NCI-H146 (cell line): ENCODE data around the gene DLGAP4.
"Not testable (repeated sequence)": the region's sequence is repeated elsewhere in the genome, so short reads cannot be mapped to it uniquely, and the experiment has no call there.

Source experiments
- DNase-seq: peaks from one replicate; lab custom pipeline; 2025; lab: John Stamatoyannopoulos, UW

DLGAP4 gene

DNA sequence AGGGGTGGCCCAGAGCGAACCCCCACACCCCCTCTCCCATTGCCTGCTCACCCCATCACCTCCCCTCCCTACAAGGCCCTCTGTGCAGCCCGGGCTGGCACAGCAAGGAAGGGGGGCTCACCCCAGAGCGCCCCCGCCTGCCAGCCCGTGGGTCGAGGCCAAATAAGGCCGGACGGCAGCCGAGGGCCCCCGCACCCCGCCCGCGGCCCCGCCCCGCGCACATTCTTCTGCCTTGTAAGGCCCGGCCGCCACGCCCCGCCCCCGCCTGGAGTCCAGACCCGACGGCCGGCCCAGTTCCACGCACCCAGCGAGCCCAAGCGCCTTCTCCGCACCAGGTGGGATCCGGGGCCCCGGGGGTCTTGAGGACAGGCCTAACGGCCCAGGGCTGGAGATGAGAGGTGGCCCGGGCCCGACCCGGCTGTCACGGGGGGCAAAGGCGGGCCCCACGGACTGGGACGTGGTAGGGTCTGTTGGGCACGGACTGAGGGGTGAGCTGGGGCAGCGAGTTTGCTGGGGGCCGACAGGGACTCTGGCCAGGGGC is 235.2 kb downstream of the DLGAP4 start, which contains the start of gene MYL9:
Gene MYL9, plus strand, starts transcription at position 293 of the 541 bp plus-strand sequence. CDS start 3,366 bp downstream, outside the sequence.
- peak; percentile 30 for DNase-seq

- DNase-seq, result peak; percentile 13
Measured at GRCh38 chr20:36541768-36542488, 235.8 kb downstream of the DLGAP4 start.

DNA sequence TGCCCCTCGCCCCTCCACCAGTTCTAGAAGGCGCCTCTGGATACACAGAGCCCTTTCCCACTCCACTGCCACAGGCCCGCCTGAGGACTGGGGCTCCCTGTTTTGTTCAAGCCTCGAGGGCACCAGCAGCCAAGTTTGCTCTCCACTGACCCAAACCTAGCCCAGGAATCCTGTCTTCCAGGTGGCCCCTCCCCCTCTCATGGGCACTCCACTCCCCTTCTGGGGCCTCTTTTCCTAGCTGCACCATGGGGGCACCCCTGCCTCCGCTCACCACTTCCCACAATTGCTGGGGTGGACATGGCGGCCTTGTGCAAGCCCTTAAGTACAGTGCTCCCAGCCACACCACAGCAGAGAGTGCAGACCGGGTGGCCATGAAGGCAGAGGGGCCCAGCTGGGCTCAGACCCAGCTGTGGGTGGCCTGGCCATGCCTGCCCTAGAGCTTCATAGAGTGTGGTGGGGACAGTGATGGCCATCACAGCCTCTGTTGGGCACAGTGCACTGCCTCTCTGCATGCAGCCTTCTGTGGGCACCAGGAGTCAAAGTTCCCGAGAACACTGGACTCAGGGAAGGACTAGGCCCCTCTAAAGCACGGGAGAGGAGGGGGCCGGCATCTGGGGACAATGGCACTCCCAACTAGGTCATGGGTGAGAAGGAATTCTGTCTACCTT is 236.5 kb downstream of the DLGAP4 start:
- DNase-seq, result no peak

- no peak for DNase-seq
Measured at GRCh38 chr20:36543184-36544133, 237.3 kb downstream of the DLGAP4 start.

GRCh38 chr20:36544134-36545018 is 238.2 kb downstream of the DLGAP4 start:
- DNase-seq, result no peak

DNA sequence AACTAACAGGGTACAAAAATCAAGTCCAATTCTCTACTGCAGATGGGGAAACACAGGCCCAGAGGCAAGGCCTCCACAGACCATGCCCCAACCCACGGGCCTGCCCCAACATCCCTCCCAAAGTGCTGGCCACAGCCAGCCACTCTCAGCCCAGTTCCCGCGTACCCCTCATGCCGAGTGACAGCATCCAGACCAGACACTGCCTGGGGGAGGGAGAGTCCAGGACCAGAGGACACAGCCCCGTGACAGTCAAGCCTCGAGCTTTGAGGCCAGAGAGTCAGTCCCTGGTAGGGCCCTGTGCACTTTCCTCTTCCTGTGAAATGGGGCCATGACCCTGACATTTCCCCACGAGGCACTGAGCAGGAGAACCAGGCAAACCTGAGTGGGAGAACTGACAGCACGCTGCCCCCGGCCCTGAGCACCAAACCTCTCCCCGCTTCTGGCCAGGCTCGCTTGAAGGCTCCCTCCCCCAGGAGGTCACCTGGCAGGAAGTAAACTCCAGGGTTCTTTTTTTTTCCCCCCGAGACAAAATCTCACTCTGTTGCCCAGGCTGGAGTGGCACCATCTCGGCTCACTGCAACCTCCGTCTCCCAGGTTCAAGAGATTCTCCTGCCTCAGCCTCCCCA is 240.1 kb downstream of the DLGAP4 start:
- no peak for DNase-seq

- DNase-seq, result no peak
Measured at GRCh38 chr20:36547186-36548005, 241.3 kb downstream of the DLGAP4 start.

GRCh38 chr20:36548006-36548315 is 241.8 kb downstream of the DLGAP4 start:
- DNase-seq, result no peak

DNA sequence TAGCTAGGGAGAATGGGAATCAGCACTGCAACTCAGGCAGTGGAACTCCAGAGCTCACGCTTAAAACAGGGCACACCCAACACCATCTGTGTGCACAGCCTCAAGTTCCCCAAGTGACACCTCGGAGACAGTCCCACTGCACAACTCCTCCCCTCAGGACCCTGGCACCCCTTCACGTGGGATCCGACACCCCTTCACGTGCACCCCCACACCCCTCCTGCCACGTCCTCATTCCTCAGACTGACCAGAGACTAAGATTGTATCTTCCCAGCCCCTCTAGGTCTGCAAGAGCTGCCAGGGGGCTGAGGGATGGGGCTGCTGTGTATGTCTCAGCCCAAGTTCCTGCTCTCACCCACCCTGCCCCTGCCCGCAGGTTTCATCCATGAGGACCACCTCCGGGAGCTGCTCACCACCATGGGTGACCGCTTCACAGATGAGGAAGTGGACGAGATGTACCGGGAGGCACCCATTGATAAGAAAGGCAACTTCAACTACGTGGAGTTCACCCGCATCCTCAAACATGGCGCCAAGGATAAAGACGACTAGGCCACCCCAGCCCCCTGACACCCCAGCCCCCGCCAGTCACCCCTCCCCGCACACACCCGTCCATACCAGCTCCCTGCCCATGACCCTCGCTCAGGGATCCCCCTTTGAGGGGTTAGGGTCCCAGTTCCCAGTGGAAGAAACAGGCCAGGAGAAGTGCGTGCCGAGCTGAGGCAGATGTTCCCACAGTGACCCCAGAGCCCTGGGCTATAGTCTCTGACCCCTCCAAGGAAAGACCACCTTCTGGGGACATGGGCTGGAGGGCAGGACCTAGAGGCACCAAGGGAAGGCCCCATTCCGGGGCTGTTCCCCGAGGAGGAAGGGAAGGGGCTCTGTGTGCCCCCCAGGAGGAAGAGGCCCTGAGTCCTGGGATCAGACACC is 242.8 kb downstream of the DLGAP4 start:
- no peak for DNase-seq

- DNase-seq, result no peak
Measured at GRCh38 chr20:36549628-36549941, 243.4 kb downstream of the DLGAP4 start.

DNA sequence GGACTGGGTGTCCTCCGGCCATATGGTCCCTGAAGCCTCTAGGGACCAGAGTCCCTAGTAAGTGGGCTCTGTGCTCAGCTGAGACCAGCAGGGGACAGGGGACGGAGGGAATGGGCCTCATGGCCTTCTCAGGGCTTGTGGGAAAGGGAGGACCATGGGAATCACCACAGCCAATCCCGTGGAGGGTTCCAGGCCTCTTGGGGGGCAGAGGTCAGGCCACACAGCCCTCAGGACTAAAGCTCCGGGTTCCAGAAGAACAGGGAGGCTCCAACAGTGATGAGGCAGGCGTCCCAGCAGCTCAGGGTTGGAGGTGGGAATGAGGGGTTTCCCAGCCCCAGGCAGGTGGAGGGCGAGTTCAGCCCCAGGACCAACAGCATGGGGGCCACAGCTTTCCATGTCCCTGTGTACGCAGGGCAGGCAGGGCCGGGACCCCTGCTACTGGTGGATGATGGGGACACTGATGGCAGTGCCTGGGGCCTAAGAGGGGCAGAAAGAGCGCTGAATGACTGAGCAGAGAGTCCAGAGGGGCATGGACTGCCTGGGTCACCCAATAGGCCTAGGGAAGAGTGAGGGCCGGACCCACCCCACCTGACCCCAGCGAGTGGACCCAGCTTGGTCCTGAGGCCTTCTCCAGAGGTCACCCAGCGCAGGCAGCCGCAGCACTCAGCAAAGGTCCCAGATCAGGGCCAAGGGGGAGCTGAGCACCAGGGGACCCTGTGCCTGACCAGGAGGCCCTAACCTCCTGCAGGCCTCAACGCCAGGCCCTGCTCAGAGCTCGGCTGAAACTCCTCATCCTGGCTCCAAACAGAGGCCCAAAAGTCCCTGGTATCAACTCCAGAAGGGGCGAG is 244.0 kb downstream of the DLGAP4 start:
- DNase-seq, result no peak

- DNase-seq, result no peak
Measured at GRCh38 chr20:36550790-36551299, 244.7 kb downstream of the DLGAP4 start.

- no peak for DNase-seq
Measured at GRCh38 chr20:36555248-36555647, 249.1 kb downstream of the DLGAP4 start.

DNA sequence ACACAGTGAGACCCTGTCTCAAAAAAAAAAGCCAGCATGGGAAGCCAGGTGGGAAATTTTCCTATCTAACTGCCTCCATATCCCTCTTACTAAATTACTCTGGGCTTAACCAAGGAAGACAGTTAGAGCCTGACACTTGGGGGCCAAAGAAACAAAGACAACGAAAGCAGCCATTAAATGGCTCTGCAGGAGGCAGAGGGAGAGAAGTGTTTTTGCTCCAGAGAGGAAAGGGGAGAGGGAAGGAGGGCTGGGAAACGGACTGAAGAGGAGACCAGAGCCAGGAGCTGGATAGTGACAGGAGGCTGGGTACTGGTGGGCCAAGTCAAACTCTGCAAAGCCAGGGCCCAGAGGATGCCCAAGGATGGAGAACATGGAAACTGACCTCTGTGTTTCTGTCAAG is 256.6 kb downstream of the DLGAP4 start:
- DNase-seq, result no peak

DNA sequence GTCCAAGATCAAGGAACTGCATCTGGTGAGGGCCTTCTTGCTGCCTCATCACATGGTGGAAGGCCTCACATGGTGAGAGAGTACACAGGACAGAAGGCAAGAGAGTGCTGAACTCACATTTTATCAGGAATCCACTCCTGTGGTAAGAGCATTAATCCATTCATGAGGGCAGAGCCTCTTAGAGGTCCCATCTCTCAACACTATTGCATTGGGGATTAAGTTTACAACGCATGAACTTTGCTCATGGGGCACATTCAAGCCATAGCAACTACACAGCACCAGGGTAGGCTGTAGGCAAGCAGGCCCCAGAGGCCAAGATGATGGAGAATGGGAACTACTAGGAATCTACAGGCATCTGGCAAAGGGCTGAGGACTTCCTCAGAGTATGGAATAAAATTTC is 257.2 kb downstream of the DLGAP4 start:
- DNase-seq, result no peak

- not testable (repeated sequence) for DNase-seq
Measured at GRCh38 chr20:36564078-36564725, 258.1 kb downstream of the DLGAP4 start.

GRCh38 chr20:36564726-36565121 is 258.6 kb downstream of the DLGAP4 start:
- DNase-seq, result not testable (repeated sequence)
